HG03175 (cell line): ENCODE results near the gene MXRA7.
"Not testable (repeated sequence)": the region's sequence is repeated elsewhere in the genome, so short reads cannot be mapped to it uniquely, and the experiment has no call there.

Source experiments
- ATAC-seq: cut with Tn5 transposase; IDR thresholded peaks from one replicate; pipeline ENCODE4 v1.9.1; 2021; ENCODE audit warnings: mild to moderate bottlenecking, moderate library complexity; ENCODE audit not compliant: unreplicated experiment

Gene MXRA7

DNA sequence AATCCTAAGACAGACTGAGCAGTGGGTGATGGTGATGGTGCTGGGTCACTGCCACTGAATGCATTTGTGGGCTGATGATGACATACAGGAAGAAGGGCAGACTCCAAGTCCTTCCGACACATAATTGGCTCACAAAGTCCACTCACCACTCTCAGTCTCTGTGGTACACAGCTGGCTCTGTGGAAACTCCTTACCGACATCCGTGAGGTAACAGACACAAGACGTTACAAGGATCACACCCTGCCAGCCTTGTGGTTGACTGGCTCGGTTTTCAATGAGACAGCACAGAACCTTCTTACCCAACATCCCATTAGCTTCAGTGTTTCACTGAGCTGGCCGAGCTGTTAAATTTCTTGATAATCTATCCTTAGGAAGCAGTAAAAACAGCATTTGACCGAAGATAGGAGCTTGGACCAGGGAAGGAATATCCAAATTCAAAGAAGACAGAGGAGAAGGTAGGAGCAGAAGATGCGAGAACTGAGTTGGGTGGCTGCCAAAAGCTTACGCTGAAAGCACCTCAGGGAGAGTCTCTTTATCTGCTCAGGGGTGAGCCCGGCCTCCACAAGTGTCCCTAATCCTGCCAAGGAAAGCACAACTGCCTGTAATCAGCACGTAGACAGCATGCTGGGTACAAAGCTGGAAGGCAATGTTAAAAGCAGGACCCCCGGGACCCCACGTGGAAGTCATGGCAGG, 5.5 kb upstream of the MXRA7 start:
- ATAC-seq: no peak

DNA sequence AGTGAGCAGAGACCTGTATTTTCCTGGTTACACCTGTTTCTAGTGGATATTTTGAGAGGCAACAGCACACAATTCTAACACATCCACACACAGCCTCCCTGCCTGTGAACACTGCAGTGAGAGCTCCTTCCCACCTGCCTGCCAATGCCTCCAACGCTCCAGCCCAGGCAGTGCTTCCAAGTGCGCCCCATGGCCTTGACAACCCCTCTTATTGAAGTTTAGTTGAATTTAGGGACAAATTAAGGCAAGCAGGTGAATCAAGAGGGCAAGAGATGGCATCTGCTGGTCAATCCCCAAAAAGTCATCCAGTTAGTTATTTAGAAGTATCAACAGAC, 4.7 kb upstream of the MXRA7 start:
- no peak for ATAC-seq

DNA sequence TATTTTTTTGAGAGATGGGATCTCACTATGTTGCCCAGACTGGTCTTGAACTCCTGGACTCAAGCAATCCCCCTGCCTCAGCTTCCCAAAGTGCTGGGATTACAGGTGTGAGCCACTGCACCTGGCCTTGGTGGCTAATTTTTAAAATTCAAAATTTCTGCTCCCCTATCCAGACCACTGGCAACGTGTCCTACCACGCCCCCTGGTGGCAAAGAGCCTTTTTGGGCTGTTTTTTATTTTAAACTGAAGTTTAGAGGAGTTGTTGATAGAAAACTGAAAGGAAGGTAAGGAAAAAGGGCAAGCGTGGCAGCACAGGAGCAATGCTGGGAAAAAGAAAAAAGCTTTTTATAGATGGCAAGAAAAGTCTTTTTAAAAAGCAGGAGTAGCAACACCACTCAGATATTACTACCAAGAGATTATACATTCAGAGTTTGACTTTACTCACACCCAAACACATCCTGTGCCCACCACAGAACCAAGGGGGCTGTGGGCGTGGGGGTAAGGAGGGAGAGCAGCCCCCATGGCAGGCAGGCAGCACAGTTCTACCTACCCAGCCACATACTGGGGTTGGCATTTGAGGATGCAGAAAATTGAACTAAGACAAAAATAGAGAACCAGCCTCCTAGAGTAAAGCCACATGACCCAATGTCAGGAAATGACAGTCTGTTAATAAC, 4.2 kb upstream of the MXRA7 start:
- ATAC-seq: no peak

DNA sequence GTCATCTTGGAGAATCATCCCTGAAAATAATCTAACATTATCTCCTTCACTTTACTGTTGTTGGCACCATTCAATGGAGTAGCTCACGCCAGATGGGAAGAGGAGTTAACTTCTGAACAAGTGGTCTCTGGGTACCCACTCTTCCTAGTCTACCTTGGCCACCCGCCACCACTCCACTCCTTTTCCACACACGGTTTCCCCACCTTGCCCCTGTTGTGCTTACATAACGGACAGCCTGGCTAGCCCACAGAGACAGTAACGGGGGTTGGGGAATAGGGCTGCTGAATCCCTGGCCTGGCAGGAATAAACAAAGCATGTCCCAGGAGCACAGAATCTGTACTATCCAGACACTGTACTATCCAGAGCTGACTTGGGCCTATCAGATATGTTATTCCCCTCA, 3.6 kb upstream of the MXRA7 start:
- ATAC-seq: no peak

DNA sequence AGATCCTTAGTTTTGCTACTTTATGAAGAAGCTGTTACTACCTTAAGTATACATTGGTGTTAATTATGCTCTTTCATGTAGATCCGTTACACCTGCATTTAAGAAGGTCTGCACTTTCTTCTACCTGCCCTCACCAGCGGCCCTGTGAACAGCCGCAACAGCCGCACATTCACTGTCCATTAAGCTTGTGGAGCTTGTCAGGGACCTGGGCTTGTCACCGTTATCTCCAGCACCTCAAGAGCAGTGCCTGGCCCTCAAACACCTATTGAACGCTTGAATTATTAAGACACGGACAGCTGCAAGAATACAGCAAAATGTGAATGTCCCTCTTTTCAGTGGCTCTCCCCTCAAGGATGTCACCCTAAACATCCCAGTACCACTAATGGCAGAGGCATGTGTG, 3.0 kb upstream of the MXRA7 start:
- ATAC-seq: no peak

DNA sequence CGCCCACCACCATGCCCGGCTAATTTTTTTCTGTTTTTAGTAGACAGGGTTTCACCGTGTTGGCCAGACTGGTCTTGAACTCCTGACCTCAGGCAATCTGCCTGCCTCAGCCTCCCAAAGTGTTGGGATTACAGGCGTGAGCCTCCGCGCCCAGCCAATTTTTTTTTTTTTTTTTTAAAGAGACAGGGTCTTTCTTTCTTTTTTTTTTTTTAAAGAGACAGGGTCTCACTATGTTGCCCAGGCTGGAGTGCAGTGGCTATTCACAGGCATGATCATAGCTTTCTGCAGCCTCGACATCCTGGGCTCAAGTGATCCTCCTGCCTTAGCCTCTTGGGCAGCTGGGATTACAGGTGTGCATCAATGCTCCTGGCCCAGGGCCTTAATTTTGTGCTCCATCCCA, 1.6 kb upstream of the MXRA7 start:
- not testable (repeated sequence) for ATAC-seq

DNA sequence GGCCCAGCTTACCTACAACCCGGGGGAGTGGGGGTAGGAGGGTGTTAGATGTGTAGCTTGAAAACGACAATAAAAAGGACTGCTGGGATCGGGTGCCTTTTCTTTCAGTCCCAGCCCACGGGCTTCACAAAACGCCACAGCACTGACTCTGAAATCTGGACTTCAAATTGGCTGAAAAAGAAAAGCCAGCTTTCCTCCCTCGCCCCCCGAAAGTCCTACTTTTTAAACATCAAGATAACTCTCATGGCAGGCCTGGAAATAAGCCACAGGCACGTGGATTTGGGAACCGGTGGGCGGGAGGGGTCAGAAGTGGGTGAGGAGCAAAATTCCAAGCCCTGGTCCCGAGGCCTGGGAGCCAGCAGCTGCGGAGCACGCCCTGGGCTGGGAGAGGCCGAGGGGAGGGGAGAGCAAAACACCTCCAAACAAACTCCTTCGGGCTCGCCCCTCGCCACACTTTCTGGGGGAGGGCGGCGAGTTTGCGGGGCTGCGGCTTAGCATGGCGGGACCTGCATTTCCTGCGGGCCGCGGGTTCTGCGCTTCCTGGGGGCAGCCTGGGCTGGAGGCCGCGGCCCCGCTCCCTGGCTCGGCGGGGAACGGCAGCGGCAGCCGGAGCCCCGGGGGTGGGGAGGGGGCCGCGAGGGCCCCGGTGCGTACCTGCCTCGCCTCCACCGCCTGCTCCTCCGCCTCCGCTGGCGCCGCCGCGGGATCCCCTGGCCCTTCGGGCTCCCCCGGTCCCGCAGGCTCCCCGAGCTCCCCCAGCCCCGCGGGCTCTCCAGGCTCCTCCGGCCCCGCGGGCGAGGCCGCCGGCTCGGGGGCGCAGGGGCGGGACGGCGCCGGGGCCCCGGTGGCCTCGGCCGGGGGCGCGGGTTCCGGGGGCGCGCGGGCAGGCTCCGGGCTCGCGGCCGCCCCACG, 558 bp downstream of the MXRA7 start:
- ATAC-seq: not testable (repeated sequence)

DNA sequence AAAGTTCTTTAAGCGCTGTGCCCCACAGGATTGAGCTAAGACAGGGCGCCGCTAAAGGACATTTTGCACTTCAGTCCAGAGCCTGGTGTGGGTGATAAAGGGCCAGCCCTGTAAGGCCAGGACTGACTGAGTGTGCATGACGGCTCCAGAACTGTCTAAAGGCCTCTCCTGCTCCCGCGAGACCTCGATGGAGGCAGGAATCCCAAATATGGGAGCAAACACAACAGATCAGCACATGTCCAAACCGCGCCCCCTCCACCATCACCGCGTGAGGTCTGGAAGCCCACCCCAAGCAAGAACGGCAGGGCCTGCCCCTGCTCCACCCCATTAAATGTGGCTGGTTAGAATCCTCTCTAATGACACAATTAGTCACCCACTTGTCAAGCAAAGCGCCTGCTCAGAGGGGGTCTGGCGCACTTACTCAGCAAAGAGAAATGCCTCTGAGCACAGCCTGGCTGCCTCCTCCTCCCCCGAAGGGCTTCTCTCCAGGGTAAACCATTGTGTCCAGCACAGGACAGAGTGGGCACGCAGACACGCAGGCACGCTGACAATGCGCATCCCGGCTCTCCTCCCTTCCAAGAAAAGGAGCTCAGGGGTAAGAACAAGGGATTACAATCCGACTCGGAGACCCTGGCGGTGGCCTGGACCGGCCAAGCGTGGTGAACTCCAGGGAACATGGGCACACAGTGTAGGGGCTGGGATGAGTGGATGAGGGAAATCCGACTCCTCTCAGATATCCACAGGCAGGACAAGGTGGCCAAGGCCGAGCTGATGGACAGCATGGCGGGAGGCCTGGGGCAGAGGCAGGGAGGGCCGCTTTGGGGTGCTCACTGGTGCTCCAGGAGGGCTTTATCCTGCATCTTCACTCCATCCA, 1.5 kb downstream of the MXRA7 start:
- no peak for ATAC-seq

DNA sequence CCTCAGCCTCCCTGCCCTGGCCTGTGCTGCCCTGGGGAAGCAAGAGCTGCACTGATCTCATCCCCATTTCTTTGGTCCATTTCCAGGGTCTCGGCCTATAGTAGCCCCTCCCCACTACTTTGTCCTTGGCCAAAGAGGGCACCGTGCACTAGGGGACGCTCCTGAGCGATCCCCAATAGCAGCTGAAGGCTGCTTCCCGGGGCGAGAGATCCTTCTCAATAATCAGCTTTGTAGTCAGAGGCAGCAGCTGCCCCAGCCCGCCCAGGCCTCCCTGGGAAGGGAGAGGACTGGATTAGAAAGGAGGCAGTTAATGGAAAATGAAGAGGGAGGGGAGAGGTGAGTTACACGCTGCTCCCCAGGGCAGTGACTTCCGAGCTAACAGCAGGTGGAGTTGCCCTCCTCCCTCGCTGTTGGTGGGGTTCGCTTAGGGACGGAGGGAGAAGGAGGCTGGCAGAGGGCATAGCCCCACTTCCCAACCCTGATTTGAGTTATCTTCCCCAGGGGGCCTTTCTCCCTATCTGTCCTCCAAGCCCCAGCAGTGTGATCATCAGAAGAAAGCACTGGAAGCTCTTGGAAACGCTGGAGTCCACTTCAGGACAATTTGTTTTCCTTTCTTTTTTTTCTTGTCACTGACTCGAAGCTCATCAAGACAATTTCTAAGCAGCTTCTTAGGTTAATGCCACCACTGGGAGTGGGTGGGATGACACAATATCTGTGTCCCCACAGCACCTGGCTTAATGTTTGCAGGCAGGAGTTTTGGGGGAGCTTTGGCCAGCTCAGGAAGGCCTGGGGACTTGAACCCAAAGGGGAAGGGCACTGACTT, 2.6 kb downstream of the MXRA7 start:
- no peak for ATAC-seq

DNA sequence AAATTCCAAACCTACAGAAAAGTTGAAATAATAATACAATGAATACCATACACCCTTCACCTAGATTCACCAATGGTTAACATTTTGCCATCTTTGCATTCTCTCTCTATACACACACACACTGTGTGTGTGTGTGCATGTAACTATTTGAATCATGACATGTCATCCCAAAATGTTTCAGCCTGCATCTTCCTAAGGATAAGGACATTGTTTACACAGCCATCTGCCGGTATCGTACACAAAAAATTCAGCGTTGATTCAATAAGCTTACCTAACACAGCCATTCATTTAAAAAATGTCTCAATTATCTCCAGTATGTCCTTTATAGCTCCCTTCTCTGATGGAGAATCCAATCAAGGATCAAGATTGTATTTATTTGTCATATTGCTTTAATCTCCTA, 3.9 kb downstream of the MXRA7 start:
- no peak for ATAC-seq

DNA sequence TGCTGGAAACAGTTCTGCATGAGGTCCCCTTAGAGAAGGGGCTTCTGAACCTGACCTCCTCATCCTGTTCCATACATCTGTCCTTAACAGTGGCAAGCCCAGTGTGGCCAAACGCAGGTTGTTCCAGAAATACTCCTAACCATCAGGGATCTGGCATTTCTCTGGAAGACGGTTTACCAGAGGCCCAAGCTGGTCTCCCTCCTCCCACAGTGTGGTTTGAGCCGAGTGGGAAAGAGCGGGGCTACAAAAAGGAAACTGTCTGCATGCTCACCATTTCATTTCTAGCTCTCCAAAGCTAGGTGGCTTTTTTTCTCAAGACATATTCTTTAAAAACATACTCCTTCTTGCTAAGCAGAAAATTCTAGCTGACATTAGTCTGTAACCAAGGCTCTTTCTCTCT, 6.0 kb downstream of the MXRA7 start:
- ATAC-seq: no peak

DNA sequence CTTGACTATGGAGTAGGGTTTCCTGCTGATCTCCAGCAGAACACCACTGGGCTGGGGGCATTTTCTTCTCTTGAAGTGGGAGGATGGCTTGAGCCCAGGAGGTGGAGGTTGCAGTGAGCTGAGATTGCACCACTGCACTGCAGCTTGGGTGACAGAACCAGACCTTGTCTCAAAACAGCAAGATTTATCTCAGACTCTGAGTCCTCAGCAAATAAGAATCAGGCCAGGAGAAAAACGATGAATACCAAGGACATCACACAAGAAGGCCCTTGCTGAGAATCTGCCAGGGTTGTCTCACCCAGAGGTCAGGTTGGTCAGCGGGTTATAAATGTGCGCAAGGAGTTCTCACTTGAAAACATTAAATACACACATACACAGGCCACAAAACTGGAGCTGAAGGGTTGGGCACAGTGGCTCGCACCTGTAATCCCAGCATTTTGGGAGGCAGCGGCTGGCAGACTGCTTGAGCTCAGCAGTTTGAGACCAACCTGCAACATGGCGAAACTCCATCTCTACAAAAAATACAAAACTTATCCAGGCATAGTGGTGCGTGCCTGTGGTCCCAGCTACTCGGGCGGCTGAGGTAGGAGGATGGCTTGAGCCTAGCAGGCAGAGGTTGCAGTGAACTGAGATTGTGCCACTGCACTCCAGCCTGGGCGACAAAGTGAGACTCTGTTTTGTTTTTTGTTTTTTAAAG, 7.7 kb downstream of the MXRA7 start:
- ATAC-seq: no peak

DNA sequence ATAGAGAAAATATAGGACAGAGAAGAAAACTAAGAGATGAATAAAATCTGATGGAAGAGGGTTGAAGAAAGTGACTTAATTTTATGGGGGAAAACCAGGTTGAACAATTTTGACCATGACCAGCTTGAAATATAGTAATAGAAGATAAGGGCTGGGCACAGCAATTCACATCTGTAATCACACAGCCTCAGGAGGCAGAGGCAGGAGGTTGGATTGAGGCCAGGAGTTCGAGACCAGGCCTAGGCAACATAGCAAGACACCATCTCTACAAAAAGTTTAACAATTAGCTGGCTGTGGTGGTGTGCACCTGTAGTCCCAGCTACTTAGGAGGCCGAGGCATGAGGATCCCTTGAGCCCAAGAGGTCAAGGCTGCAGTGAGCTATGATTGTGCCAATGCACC, 8.7 kb downstream of the MXRA7 start:
- no peak for ATAC-seq

DNA sequence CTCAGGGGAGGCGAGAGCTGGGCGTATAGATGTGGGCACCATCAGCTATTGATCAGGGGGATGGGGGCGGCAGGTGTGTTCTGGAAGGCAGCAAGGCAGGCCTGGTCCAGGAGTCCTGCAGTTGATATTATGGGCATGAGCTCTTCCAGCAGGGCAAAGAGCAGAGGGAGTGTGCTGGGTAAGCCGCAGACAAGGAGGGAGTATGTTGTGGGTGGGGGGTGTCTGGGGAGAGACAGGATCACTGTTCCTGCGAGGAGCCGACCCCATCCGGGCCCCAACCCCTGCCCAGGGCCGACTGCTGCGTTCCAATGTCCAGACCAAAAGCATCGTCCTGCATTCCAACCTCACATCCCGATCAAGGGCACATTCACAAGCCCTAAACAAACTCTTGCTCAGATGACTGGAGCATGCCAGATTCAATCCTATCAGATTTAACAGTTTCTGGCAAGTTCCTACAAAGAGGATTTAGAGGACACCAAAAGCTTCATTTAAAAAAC, 9.2 kb downstream of the MXRA7 start:
- no peak for ATAC-seq

DNA sequence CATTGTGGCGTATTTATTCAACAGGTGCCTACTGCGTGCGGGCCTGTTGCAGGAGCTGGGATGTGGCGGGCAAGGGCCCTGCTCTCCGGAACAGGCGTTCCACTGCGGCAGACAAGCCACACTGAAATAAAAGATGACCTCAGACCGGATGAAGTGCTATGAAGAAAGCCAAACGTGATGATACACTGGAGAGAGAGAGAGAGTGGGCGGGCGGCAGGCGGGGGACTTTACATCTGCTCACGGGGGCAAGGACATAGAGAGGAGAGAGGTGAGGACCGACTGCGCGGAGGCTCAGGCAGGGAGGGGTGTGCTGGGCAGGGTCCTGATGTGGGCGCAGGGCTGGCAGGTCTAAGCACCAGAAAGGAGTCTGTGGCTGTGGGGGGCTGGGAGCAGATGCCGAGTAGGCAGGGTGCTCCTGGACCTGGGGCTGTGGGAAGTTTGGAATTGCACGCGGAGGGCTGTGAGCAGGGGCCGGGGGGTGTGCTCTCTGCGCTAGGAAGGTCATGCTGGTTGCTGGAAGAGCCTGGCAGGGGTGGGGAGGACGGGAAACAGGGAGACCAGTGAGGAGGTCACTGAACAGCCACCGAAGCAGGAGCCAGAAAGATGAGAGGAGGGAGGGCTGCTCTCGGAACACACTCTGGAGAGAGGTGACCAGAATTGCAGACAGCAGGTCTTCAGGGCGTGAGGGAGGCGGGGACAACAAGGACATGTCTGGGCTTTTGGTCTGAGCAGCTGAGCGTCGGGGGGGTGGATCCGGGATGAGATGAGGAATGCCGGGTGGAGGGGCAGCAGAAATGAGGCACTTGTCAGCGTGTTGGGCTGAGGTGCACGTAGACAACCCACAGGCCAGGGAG, 9.9 kb downstream of the MXRA7 start:
- no peak for ATAC-seq

DNA sequence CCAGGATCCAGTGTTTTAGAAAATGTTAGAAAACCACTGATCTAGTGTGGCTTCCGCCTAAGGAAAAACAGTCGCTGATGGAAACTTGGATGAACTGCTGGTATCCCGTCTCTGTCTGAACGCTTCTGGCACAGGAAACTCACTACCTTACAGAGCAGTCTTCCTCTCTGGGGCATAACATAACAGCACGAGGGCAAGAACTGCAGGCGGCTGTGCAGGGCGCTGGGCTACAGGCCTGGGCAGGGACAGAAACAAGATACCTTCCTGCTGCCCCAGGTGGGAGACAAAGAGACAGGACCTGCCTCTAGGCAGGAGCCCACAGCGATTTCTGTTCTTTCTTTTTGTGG, 10.5 kb downstream of the MXRA7 start:
- no peak for ATAC-seq

DNA sequence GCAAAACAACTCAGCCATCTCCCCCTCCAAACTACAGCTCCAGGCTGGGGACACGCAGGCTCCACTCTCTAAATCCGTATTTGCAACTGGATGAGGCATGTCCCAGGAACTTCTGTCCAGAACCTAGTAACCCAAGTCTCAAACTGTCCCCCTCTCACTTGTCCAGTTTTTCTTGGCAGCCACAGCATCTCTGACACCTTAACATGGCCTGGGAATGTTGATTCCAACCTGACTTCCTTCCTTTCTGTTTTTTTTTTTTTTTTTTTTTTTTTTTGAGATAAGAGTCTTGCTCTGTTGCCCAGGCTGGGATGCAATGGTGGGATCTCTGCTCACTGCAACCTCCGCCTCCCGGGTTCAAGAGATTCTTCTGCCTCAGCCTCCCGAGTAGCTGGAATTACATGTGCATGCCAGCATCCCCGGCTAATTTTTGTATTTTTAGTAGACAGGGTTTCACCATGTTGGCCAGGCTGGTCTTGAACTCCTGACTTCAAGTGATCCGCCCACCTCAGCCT, 12.2 kb downstream of the MXRA7 start:
- ATAC-seq: not testable (repeated sequence)
